ENCODE measurements around the gene BTN3A1.
A peak's percentile ranks its signal among the peaks of the same experiment; 100 is the strongest.
"Not testable (repeated sequence)": the region's sequence is repeated elsewhere in the genome, so short reads cannot be mapped to it uniquely, and the experiment has no call there.

The BTN3A1 gene

GRCh38 chr6:26401987-26402658, at the start of gene BTN3A1:
BTN3A1 (plus strand) TSS chr6:26402275; CDS start chr6:26405564, 3,289 bp downstream.
- DNase-seq (ENCODE audit: low spot score), result peak; percentile 90

GRCh38 chr6:26352315-26352714, 49.8 kb upstream of the BTN3A1 start:
- DNase-seq (ENCODE audit: low spot score), result no peak

GRCh38 chr6:26354162-26354561, 47.9 kb upstream of the BTN3A1 start:
- DNase-seq (ENCODE audit: low spot score), result no peak

GRCh38 chr6:26355366-26355765, 46.7 kb upstream of the BTN3A1 start:
- no peak for DNase-seq (ENCODE audit: low spot score)

GRCh38 chr6:26357543-26357942, 44.5 kb upstream of the BTN3A1 start:
- not testable (repeated sequence) for DNase-seq (ENCODE audit: low spot score)

GRCh38 chr6:26358511-26358981, 43.5 kb upstream of the BTN3A1 start:
- DNase-seq (ENCODE audit: low spot score), result peak; percentile 44

GRCh38 chr6:26359765-26360164, 42.3 kb upstream of the BTN3A1 start:
- DNase-seq (ENCODE audit: low spot score), result no peak

GRCh38 chr6:26360451-26361416, 41.3 kb upstream of the BTN3A1 start:
- DNase-seq (ENCODE audit: low spot score), result no peak

- DNase-seq (ENCODE audit: low spot score), result no peak
Observed at GRCh38 chr6:26361544-26361943, 40.5 kb upstream of the BTN3A1 start.

- DNase-seq (ENCODE audit: low spot score), result no peak
Observed at GRCh38 chr6:26362093-26362835, 39.8 kb upstream of the BTN3A1 start.

- DNase-seq (ENCODE audit: low spot score), result no peak
Observed at GRCh38 chr6:26362836-26363220, 39.2 kb upstream of the BTN3A1 start.

GRCh38 chr6:26363882-26364701, 38.0 kb upstream of the BTN3A1 start:
- DNase-seq (ENCODE audit: low spot score), result peak; percentile 33

- no peak for DNase-seq (ENCODE audit: low spot score)
Observed at GRCh38 chr6:26365633-26365995, 36.5 kb upstream of the BTN3A1 start.

GRCh38 chr6:26366504-26366903, 35.6 kb upstream of the BTN3A1 start:
- no peak for DNase-seq (ENCODE audit: low spot score)

GRCh38 chr6:26367114-26367513, 35.0 kb upstream of the BTN3A1 start:
- DNase-seq (ENCODE audit: low spot score), result no peak

- DNase-seq (ENCODE audit: low spot score), result not testable (repeated sequence)
Observed at GRCh38 chr6:26371813-26372212, 30.3 kb upstream of the BTN3A1 start.

- no peak for DNase-seq (ENCODE audit: low spot score)
Observed at GRCh38 chr6:26372308-26373144, 29.5 kb upstream of the BTN3A1 start.

GRCh38 chr6:26375270-26375669, 26.8 kb upstream of the BTN3A1 start:
- DNase-seq (ENCODE audit: low spot score), result no peak

GRCh38 chr6:26377719-26378118, 24.4 kb upstream of the BTN3A1 start:
- DNase-seq (ENCODE audit: low spot score), result no peak

GRCh38 chr6:26378143-26378542, 23.9 kb upstream of the BTN3A1 start:
- not testable (repeated sequence) for DNase-seq (ENCODE audit: low spot score)

- DNase-seq (ENCODE audit: low spot score), result no peak
Observed at GRCh38 chr6:26379292-26379691, 22.8 kb upstream of the BTN3A1 start.
